Skin epidermis (tissue), 12 donors: ENCODE data around the gene NR3C2.
"Not testable (repeated sequence)": the region's sequence is repeated elsewhere in the genome, so short reads cannot be mapped to it uniquely, and the experiment has no call there.

ENCODE experiments used
- H3K27ac ChIP-seq, 21 experiments: fragments of 200-600 bp; sonication (generic) in 11 of 21; one replicate each; pipeline ENCODE4 v1.5.0; 2020; ENCODE audit warnings: mild to moderate bottlenecking in 3 of 21, inconsistent platforms in 2 of 21, moderate library complexity in 2 of 21
- H3K4me3 ChIP-seq, 7 experiments: fragments of 200-600 bp; sonication (generic) in 2 of 7; one replicate each; pipeline ENCODE4 v1.5.0; 2020; ENCODE audit warnings: inconsistent platforms in 2 of 7, mild to moderate bottlenecking in 2 of 7, moderate library complexity in 1 of 7

The NR3C2 gene

DNA sequence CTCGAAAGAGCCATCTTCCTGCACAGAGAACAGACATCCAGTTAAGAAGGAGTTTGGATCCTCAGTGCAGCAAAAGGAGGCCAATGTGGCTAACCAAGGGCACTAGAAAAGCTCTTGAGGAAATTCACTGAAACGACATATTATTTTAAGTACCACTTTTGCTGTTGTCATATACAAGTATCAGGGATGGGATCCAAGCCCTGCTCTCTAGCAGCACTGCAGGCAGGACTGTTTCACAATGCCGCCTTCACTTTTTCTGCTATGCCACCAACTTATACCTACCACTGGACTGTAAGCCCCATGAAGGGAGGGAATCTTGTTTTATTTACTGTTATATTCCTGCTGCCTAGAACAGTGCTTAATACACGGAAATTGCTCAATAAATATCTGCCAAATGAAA lies 299.0 kb downstream of the NR3C2 start:
- Histone ChIP-seq H3K4me3 (no peak overlapping the region), H3K27ac (no peak overlapping the region)

DNA sequence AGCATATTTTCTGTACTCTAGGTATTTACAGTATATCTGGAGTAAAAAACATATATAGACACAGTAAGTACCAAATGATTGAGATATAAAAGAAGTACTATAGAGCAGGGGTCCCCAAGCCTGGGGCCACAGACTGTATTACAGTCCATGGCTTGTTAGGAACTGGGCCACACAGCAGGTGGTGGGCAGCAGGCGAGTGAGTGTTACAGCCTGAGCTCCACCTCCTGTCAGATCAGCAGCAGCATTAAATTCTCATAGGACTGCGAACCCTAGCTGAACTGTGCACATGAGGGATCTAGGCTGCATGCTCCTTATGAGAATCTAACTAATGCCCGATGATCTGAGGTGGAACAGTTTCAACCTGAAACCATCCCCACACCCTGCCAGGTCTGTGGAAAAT lies 300.7 kb downstream of the NR3C2 start:
- Histone ChIP-seq H3K27ac (no peak overlapping the region), H3K4me3 (no peak overlapping the region)

GRCh38 chr4:148126825-148127224 lies 315.4 kb downstream of the NR3C2 start:
- no peak overlapping the region for H3K27ac ChIP-seq
- no peak overlapping the region for H3K4me3 ChIP-seq

- no peak overlapping the region for H3K4me3 ChIP-seq
- no peak overlapping the region for H3K27ac ChIP-seq
These were observed 317.7 kb downstream of the NR3C2 start for GRCh38 chr4:148124512-148124911.

GRCh38 chr4:148123161-148123560 lies 319.1 kb downstream of the NR3C2 start:
- not testable (repeated sequence) for H3K4me3 ChIP-seq, H3K27ac ChIP-seq

- H3K4me3 ChIP-seq, result no peak overlapping the region
- H3K27ac ChIP-seq, result no peak overlapping the region
These were observed 322.0 kb downstream of the NR3C2 start for GRCh38 chr4:148120216-148120615.

- no peak overlapping the region for H3K27ac ChIP-seq
These were observed 323.6 kb downstream of the NR3C2 start for GRCh38 chr4:148118633-148119032.

GRCh38 chr4:148118179-148118578 lies 324.0 kb downstream of the NR3C2 start:
- Histone ChIP-seq H3K4me3 (no peak overlapping the region), H3K27ac (no peak overlapping the region)

More at GRCh38 chr4:148118633-148119032, 323.6 kb downstream of the NR3C2 start:
- no peak overlapping the region for H3K4me3 ChIP-seq

DNA sequence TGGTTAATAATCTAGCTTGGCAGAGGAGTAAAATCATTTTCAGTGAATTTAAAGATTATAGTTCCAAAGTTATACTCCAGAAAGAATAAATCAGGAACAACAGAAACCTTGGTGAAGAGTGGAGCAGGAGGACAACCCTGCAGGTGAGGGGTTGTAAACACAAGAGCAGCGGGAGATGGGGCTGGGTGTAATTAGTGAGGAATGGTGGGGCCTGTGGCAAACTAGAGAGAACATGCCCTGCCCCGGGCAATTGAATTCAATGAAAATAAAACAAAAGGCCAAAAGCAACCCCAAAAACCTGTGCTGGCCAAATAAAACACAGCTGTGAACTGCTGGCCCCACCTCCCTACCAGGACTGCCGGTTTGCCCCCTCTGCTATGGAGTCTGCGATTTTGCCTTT lies 325.2 kb downstream of the NR3C2 start:
- Histone ChIP-seq H3K27ac (no peak overlapping the region), H3K4me3 (no peak overlapping the region)

- Histone ChIP-seq H3K27ac (no peak overlapping the region), H3K4me3 (no peak overlapping the region)
These were observed 325.9 kb downstream of the NR3C2 start for GRCh38 chr4:148116264-148116663.

GRCh38 chr4:148114436-148114835 lies 327.8 kb downstream of the NR3C2 start:
- H3K27ac ChIP-seq, result no peak overlapping the region
- H3K4me3 ChIP-seq, result no peak overlapping the region

GRCh38 chr4:148112231-148112982 lies 329.8 kb downstream of the NR3C2 start:
- H3K4me3 ChIP-seq, result no peak overlapping the region
- H3K27ac ChIP-seq, result no peak overlapping the region

GRCh38 chr4:148110169-148110568 lies 332.0 kb downstream of the NR3C2 start:
- Histone ChIP-seq H3K4me3 (no peak overlapping the region), H3K27ac (no peak overlapping the region)

DNA sequence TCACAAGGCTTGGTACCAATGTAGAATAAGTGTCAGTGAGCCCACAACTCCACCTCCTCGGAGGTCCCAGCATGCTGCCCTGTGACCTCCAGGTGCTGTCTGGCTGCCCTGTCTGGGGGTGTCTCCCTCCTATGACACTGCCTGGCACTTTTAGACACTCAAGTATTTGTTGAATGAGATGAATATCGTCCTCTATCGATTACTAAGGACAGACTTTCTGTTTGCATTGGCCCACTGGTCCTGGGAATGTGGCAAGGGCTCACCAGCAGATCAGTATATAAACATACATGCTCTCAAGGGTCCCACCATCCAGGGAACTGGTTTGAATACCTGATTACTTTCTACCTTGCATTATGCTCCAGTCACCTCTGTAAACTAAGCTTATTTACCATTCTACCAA lies 333.0 kb downstream of the NR3C2 start:
- Histone ChIP-seq H3K4me3 (no peak overlapping the region), H3K27ac (no peak overlapping the region)

GRCh38 chr4:148108766-148109165 lies 333.4 kb downstream of the NR3C2 start:
- H3K27ac ChIP-seq, result no peak overlapping the region

GRCh38 chr4:148103597-148104355 lies 338.4 kb downstream of the NR3C2 start:
- Histone ChIP-seq H3K27ac (no peak overlapping the region), H3K4me3 (no peak overlapping the region)

More at GRCh38 chr4:148108766-148109165, 333.4 kb downstream of the NR3C2 start:
- H3K4me3 ChIP-seq, result no peak overlapping the region

DNA sequence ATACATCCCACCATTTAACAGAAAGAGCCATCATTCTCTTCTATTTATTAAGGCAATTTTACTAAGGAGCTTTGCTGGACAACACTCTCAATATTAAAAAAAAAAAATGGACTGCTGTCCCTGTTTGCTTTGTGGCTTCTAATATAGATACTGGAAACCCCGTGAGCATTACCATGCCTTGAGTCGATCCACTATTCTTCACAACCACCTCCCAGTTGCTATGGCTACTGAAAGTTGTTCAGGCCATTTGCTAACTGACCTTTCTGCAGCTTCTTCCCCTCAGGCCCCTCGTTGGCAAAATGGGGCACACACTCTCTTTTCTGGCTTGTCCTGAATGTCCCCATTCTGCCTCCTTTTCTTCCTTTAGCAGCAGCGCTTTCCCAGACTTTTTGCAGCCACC lies 340.4 kb downstream of the NR3C2 start:
- no peak overlapping the region for H3K4me3 ChIP-seq

DNA sequence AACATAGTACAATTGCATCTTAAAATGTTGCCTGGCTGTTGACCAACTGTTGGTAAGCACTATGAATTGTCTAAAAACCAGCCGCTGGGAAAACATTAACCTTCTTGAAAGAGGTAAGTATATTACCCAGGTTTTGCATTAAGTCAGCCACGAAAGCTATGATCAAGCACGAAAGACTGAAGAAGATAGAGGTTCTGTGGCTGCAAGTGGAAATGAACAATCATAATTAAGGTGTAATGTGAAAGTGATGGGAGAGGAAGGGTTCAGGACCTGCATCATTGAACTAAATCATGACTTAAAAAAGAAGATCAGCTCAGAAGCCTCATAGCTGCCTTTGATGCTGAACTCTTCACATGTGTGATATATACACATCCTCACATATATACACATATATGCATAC lies 341.0 kb downstream of the NR3C2 start:
- no peak overlapping the region for H3K4me3 ChIP-seq
- H3K27ac ChIP-seq, result no peak overlapping the region

More for the DNA sequence above, 340.4 kb downstream of the NR3C2 start:
- no peak overlapping the region for H3K27ac ChIP-seq

DNA sequence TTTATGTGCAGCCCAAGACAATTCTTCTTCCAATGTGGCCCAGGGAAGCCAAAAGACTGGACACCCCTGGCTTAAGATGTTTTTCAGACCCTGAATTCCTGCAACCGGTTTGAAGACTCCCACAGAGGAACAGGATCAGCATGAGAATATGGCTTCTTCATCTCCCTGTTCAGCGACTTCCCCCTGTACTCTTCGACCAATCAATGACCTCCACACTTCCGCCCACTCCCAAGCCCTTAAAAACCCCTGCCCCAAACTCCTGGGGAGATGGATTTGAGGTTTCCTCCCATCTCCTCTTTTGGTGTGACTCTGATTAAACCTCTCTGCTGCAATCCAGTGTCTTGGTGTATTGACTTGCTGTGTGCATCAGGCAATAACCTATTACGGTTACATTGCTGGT lies 344.4 kb downstream of the NR3C2 start:
- Histone ChIP-seq H3K4me3 (no peak overlapping the region), H3K27ac (no peak overlapping the region)

- Histone ChIP-seq H3K27ac (no peak overlapping the region), H3K4me3 (no peak overlapping the region)
These were observed 346.8 kb downstream of the NR3C2 start for GRCh38 chr4:148095346-148095923.

- Histone ChIP-seq H3K4me3 (no peak overlapping the region), H3K27ac (no peak overlapping the region)
These were observed 348.1 kb downstream of the NR3C2 start for GRCh38 chr4:148094149-148094548.
